ENCODE measurements around the gene PPT2.
A peak's percentile ranks its signal among the peaks of the same experiment; 100 is the strongest.

The PPT2 gene

GRCh38 chr6:32173051-32173727, 19.2 kb downstream of the PPT2 start:
- TF ChIP-seq FOXP2 (optimal IDR thresholded peaks at IDR 0.05; ENCODE audit: borderline replicate concordance, extremely low read depth, extremely low read length, insufficient read depth) (no peak), TAF1 (IDR thresholded peaks at IDR 0.05; ENCODE audit: borderline replicate concordance, insufficient read depth, low read length) (no peak), POLR2AphosphoS5 (IDR thresholded peaks at IDR 0.05; ENCODE audit: low read depth, low read length) (no peak), SIN3A (IDR thresholded peaks at IDR 0.05; ENCODE audit: borderline replicate concordance, insufficient read depth, low read length) (no peak)
- TF ChIP-seq, protein P1, sequence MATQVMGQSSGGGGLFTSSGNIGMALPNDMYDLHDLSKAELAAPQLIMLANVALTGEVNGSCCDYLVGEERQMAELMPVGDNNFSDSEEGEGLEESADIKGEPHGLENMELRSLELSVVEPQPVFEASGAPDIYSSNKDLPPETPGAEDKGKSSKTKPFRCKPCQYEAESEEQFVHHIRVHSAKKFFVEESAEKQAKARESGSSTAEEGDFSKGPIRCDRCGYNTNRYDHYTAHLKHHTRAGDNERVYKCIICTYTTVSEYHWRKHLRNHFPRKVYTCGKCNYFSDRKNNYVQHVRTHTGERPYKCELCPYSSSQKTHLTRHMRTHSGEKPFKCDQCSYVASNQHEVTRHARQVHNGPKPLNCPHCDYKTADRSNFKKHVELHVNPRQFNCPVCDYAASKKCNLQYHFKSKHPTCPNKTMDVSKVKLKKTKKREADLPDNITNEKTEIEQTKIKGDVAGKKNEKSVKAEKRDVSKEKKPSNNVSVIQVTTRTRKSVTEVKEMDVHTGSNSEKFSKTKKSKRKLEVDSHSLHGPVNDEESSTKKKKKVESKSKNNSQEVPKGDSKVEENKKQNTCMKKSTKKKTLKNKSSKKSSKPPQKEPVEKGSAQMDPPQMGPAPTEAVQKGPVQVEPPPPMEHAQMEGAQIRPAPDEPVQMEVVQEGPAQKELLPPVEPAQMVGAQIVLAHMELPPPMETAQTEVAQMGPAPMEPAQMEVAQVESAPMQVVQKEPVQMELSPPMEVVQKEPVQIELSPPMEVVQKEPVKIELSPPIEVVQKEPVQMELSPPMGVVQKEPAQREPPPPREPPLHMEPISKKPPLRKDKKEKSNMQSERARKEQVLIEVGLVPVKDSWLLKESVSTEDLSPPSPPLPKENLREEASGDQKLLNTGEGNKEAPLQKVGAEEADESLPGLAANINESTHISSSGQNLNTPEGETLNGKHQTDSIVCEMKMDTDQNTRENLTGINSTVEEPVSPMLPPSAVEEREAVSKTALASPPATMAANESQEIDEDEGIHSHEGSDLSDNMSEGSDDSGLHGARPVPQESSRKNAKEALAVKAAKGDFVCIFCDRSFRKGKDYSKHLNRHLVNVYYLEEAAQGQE (IDR thresholded peaks at IDR 0.05; ENCODE audit: insufficient read depth in 1 of 2, low read depth in 2 of 2, low read length in 2 of 2), result no peak

- TF ChIP-seq FOXP2 (optimal IDR thresholded peaks at IDR 0.05; ENCODE audit: borderline replicate concordance, extremely low read depth, extremely low read length, insufficient read depth), result no peak
Measured at GRCh38 chr6:32174416-32174815, 20.5 kb downstream of the PPT2 start.

DNA sequence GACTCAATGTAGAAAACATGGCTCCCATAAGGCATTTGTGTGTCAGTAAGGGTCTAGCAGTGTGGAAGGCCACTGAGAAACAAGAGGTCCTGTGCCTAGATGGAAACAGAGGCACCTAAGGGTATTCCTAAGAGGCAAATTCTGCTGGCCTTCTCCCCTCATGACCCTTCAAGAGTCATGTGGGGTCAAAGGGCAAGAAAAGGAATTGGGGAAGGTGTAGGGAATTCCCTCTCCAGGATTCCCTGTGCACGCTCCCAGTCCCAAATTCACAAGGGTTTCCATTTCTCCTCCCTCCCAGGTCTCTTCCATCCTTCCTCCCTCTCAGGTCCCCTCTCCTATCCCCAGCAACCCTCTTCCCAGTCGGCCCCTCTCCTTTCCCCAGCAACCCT, 21.4 kb downstream of the PPT2 start:
- TF ChIP-seq FOXP2 (optimal IDR thresholded peaks at IDR 0.05; ENCODE audit: borderline replicate concordance, extremely low read depth, extremely low read length, insufficient read depth), result no peak
- TF ChIP-seq SIN3A (IDR thresholded peaks at IDR 0.05; ENCODE audit: borderline replicate concordance, insufficient read depth, low read length), result no peak
- TF ChIP-seq TAF1 (IDR thresholded peaks at IDR 0.05; ENCODE audit: borderline replicate concordance, insufficient read depth, low read length), result no peak
- TF ChIP-seq POLR2AphosphoS5 (IDR thresholded peaks at IDR 0.05; ENCODE audit: low read depth, low read length), result no peak; the same call in 1 of the 2 replicates
- TF ChIP-seq, protein P1 (IDR thresholded peaks at IDR 0.05; ENCODE audit: insufficient read depth in 1 of 2, low read depth in 2 of 2, low read length in 2 of 2), result no peak

- TF ChIP-seq POLR2AphosphoS5 (IDR thresholded peaks at IDR 0.05; ENCODE audit: low read depth, low read length) (peak; percentile 86), TAF1 (IDR thresholded peaks at IDR 0.05; ENCODE audit: borderline replicate concordance, insufficient read depth, low read length) (peak; percentile 66), FOXP2 (optimal IDR thresholded peaks at IDR 0.05; ENCODE audit: borderline replicate concordance, extremely low read depth, extremely low read length, insufficient read depth) (no peak), SIN3A (IDR thresholded peaks at IDR 0.05; ENCODE audit: borderline replicate concordance, insufficient read depth, low read length) (no peak)
- TF ChIP-seq, protein P1 (IDR thresholded peaks at IDR 0.05; ENCODE audit: insufficient read depth in 1 of 2, low read depth in 2 of 2, low read length in 2 of 2), result no peak
Measured at GRCh38 chr6:32175711-32176475, 22.0 kb downstream of the PPT2 start, which contains the start of gene AGPAT1. Gene AGPAT1 (minus strand): TSS chr6:32176084. CDS start chr6:32171496, 4,588 bp downstream.

DNA sequence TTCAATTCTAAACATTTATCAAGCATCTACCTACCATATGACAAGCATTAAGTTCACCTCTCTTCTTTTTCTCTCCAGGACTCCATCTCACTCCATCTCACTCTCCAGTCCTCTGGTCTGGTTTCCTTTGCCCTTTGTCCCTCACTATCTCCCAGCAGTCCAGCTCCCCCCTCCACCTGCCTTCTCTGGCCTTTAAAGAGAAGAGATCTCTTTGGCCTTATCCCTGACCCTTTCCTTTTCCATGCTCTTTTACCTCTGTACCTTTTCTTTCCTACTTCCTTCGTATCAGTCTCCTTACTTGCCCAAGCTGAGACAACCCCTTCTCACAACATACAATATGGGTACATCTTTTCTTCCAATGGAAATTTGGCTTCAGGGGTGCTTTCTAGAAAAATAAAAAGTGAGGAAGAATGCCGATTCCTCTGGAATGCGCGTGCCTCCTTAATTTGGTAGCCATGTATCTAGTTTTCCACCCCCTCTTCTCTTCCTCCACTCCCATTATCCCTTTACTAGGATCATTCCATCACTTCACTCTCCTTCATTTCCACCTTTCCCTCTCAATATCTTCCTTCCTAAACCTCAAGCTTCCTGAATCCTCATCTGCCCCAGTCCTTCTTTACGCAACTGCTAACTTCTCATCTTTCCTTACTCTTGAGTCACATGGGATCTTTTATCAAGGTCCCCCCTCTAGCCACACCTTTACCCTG, 22.7 kb downstream of the PPT2 start:
- TF ChIP-seq POLR2AphosphoS5 (IDR thresholded peaks at IDR 0.05; ENCODE audit: low read depth, low read length), result no peak
- no peak for TF ChIP-seq FOXP2 (optimal IDR thresholded peaks at IDR 0.05; ENCODE audit: borderline replicate concordance, extremely low read depth, extremely low read length, insufficient read depth)

Data from PFSK-1 (cell line).